Measurements from ENCODE around the gene TP53RK. TPM values are rescaled to one million over a fixed set of nuclear protein-coding genes. Genes with fewer than 3 reads are reported as not detected.

TP53RK gene
- total and polyA plus RNA-seq, 2 of the 4 experiments (the other 2 are of a cell fraction) = 8.7 to 10.6 TPM

GRCh38 chr20:46637427-46638133 lies 51.7 kb downstream of the TP53RK start:
- H2AK5ac ChIP-seq (ENCODE audit: low read depth, low read length) = no peak overlapping the region
- H2BK5ac ChIP-seq (ENCODE audit: low read depth, low read length, poor library complexity, severe bottlenecking) = no peak overlapping the region
- no peak overlapping the region for H3K4me3 ChIP-seq (ENCODE audit: insufficient read depth, low read depth, low read length)
- in situ Hi-C loops (cut with MboI; ENCODE audit: low sequenced_read_pairs) (no loop called here), intact Hi-C loops (cut with micrococcal nuclease) (no loop called here), dilution Hi-C loops (cut with HindIII; ENCODE audit: low sequenced_read_pairs, unreplicated experiment) (no loop called here)
- DNase-seq (no peak), ATAC-seq (ENCODE audit: low read depth) (no peak)
- H3K79me1 ChIP-seq (ENCODE audit: low read depth in 1 of 2, low read length in 2 of 2) = no peaks in the 10 kb centered on the region
- H4K20me1 ChIP-seq (ENCODE audit: insufficient read depth, low read length) = no peaks in the 10 kb centered on the region
- no peak overlapping the region for H3K9ac ChIP-seq (ENCODE audit: low read depth, low read length)
- H4K8ac ChIP-seq (ENCODE audit: low read depth in 2 of 2, low read length in 2 of 2) = no peak overlapping the region
- H2AFZ ChIP-seq (replicated peaks; ENCODE audit: low read length, poor library complexity) = no peak overlapping the region
- H2BK120ac ChIP-seq (ENCODE audit: low read depth, low read length) = no peak overlapping the region
- no peak overlapping the region for H3K23ac ChIP-seq (ENCODE audit: low read depth, low read length)
- no peak overlapping the region for H3K27ac ChIP-seq (ENCODE audit: insufficient read depth, low read length)
- no peak overlapping the region for H4K5ac ChIP-seq (ENCODE audit: low read depth, low read length)
- H3K18ac ChIP-seq (ENCODE audit: low read depth, low read length) = no peak overlapping the region
- ChIA-PET POLR2A (ENCODE audit: unreplicated experiment) (no interaction called here), CTCF (no interaction called here)
- H3K9me1 ChIP-seq (ENCODE audit: insufficient read depth, low read length) = no peaks in the 10 kb centered on the region
- no peak overlapping the region for H2BK20ac ChIP-seq (ENCODE audit: low read depth, low read length)
- no peaks in the 10 kb centered on the region for H3K4me1 ChIP-seq (ENCODE audit: control insufficient read depth, insufficient read depth, low read length)
- H3K4ac ChIP-seq (ENCODE audit: low read depth, low read length) = no peak overlapping the region
- BruUV-seq (replicated peaks) = no TSS peak
- no peak overlapping the region for H3K4me2 ChIP-seq (ENCODE audit: low read depth, low read length)
- WGBS, 2 experiments (ENCODE audit: extremely low coverage in 2 of 2, insufficient read length in 1 of 2) = no CpG with 5 or more reads among the region's 4 CpGs
- no peak overlapping the region for H3K56ac ChIP-seq (ENCODE audit: extremely low read depth, insufficient read depth, low read length)
- H2BK15ac ChIP-seq (ENCODE audit: low read depth, low read length) = no peak overlapping the region
- no peak overlapping the region for H3K14ac ChIP-seq (replicated peaks; ENCODE audit: low read depth, low read length)
- TF ChIP-seq ELK1 (IDR thresholded peaks at IDR 0.05; ENCODE audit: borderline replicate concordance, low read depth, low read length) = no peak
- TF ChIP-seq USF2 (IDR thresholded peaks at IDR 0.05; ENCODE audit: low read depth, low read length) = no peak
- no peak for TF ChIP-seq FOS (IDR thresholded peaks at IDR 0.05; ENCODE audit: low read depth, low read length)
- TF ChIP-seq MXI1 (IDR thresholded peaks at IDR 0.05; ENCODE audit: borderline replicate concordance, low read depth, low read length) = no peak
- no peak for TF ChIP-seq RCOR1 (IDR thresholded peaks at IDR 0.05; ENCODE audit: insufficient replicate concordance, low read length)
- no peak for TF ChIP-seq SMC3 (IDR thresholded peaks at IDR 0.05; ENCODE audit: low read depth, low read length)
- no peak for TF ChIP-seq CEBPB (IDR thresholded peaks at IDR 0.05; ENCODE audit: low read depth, low read length)
- TF ChIP-seq RFX5 (IDR thresholded peaks at IDR 0.05; ENCODE audit: low read depth, low read length) = no peak
- no peak for TF ChIP-seq CHD1 (IDR thresholded peaks at IDR 0.05; ENCODE audit: low read depth, low read length)
- no peak for TF ChIP-seq MAFK (IDR thresholded peaks at IDR 0.05; ENCODE audit: low read depth, low read length)
- TF ChIP-seq MAZ (IDR thresholded peaks at IDR 0.05; ENCODE audit: borderline replicate concordance, low read depth, low read length) = no peak
- TF ChIP-seq POLR2A (IDR thresholded peaks at IDR 0.05; ENCODE audit: low read depth, low read length) = no peak
- no peak for TF ChIP-seq NFE2L2 (IDR thresholded peaks at IDR 0.05; ENCODE audit: low read depth, low read length)
- TF ChIP-seq RAD21 (IDR thresholded peaks at IDR 0.05; ENCODE audit: low read length) = no peak
- no peak overlapping the region for H2AK9ac ChIP-seq (replicated peaks; ENCODE audit: low read depth, low read length, poor library complexity)
- H3K27me3 ChIP-seq (ENCODE audit: control insufficient read depth, insufficient read depth, low read length) = no peaks in the 10 kb centered on the region; the same call in 1 of the 2 replicates
- no peaks in the 10 kb centered on the region for H3K9me3 ChIP-seq (ENCODE audit: control insufficient read depth, insufficient read depth, low read length)
- no peak overlapping the region for H4K91ac ChIP-seq (ENCODE audit: insufficient read depth, low read depth, low read length)
- no peaks in the 10 kb centered on the region for H3K36me3 ChIP-seq (ENCODE audit: control insufficient read depth, insufficient read depth, low read length)

Data from IMR-90 (cell line).